Gastrocnemius medialis (tissue), 4 donors: ENCODE results near the gene SAP25.

Experiments
- CTCF ChIP-seq, 5 experiments: fragments of 450-650 bp in 3 of 5; fragments of 200-600 bp in 2 of 5; sonication (generic) in 2 of 5; IDR thresholded peaks in 4 of 5; conservative IDR thresholded peaks in 1 of 5; 1 replicate in 4 of 5; 2 replicates in 1 of 5; pipeline ENCODE4 v1.5.1; 2016 to 2019; ENCODE audit warnings: antibody characterized with exemption in 5 of 5, mild to moderate bottlenecking in 3 of 5, moderate library complexity in 3 of 5
- POLR2A ChIP-seq, 2 donors: fragments of 450-650 bp; IDR thresholded peaks; one replicate each; pipeline ENCODE4 v1.6.1; 2017; ENCODE audit warnings: antibody characterized with exemption in 2 of 2, mild to moderate bottlenecking in 2 of 2, moderate library complexity in 2 of 2

DNA sequence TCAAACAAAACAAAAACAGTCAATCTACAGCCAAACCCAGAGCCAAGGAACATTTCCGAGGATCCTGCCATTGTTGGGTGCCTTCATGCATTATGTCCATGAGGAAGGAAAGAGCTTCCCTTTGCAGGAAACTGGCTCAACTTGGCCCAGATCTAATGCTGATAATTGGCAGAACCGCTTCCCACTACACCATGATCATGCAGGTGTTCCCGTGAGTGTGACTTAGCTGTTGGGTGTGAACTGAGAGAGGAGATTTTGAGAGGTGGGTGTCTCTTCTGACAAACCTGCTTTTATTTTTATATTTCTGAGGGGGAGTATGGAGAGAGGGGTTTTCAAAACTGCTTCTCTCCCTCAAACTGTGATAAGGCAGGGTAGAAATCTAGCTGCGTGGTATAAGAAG lies 14.6 kb downstream of the SAP25 start:
- TF ChIP-seq CTCF (IDR thresholded peaks at IDR 0.05 in 4 of 5, conservative IDR thresholded peaks at IDR 0.05 in 1 of 5) (no peak), POLR2A (IDR thresholded peaks at IDR 0.05) (no peak)
